Mesenchymal stem cell (in vitro differentiated cells and primary cell): ENCODE results near the gene KRT23.

ENCODE experiments used
- DNase-seq: peaks from one replicate; pipeline ENCODE4 v3.0.0-alpha.2; 2013
- H2AFZ ChIP-seq: one replicate; pipeline ENCODE4 v1.6.1; 2013; ENCODE audit warnings: low read depth, mild to moderate bottlenecking, control low read depth, inconsistent platforms, low read length, moderate library complexity
- H2AK5ac ChIP-seq: 2 replicates; pipeline ENCODE4 v1.6.1; 2013; ENCODE audit warnings: low read length, moderate library complexity, mild to moderate bottlenecking, inconsistent platforms; ENCODE audit not compliant: severe bottlenecking
- H2BK120ac ChIP-seq: one replicate; pipeline ENCODE4 v1.6.1; 2013; ENCODE audit warnings: low read depth, mild to moderate bottlenecking, inconsistent platforms, low read length, moderate library complexity
- H2BK12ac ChIP-seq, 2 experiments: one replicate each; pipeline ENCODE4 v1.6.1; 2013; ENCODE audit warnings: inconsistent platforms in 2 of 2, low read length in 2 of 2, mild to moderate bottlenecking in 2 of 2, moderate library complexity in 2 of 2, control low read depth in 1 of 2
- H2BK15ac ChIP-seq: one replicate; pipeline ENCODE4 v1.6.1; 2013; ENCODE audit warnings: mild to moderate bottlenecking, low read depth, inconsistent platforms; ENCODE audit not compliant: poor library complexity, severe bottlenecking
- H2BK5ac ChIP-seq: 2 replicates; pipeline ENCODE4 v1.6.1; 2013; ENCODE audit warnings: low read depth, mild to moderate bottlenecking, low read length, control low read depth, inconsistent platforms; ENCODE audit not compliant: poor library complexity, severe bottlenecking
- H3K14ac ChIP-seq, 2 experiments: one replicate each; pipeline ENCODE4 v1.6.1; 2013; ENCODE audit warnings: inconsistent platforms in 2 of 2, low read length in 2 of 2, control low read depth in 1 of 2, mild to moderate bottlenecking in 1 of 2, moderate library complexity in 1 of 2
- H3K18ac ChIP-seq, 2 experiments: one replicate each; pipeline ENCODE4 v1.6.1; 2013; ENCODE audit warnings: inconsistent platforms in 2 of 2, low read length in 2 of 2, control low read depth in 1 of 2, low read depth in 1 of 2, mild to moderate bottlenecking in 1 of 2
- H3K23ac ChIP-seq, 2 experiments: one replicate each; pipeline ENCODE4 v1.6.1; 2013; ENCODE audit warnings: inconsistent platforms in 2 of 2, low read length in 2 of 2, mild to moderate bottlenecking in 2 of 2, moderate library complexity in 2 of 2, control low read depth in 1 of 2
- H3K27ac ChIP-seq: 2 replicates; pipeline ENCODE4 v1.5.1; 2013; ENCODE audit warnings: mild to moderate bottlenecking, moderate library complexity, low read length, control low read depth, inconsistent platforms; ENCODE audit not compliant: poor library complexity, severe bottlenecking
- H3K27me3 ChIP-seq, 2 experiments: 2 replicates each; pipeline versions ENCODE4 v1.6.1 to v1.7.0; 2013; ENCODE audit warnings: low read length in 2 of 2, mild to moderate bottlenecking in 2 of 2, moderate library complexity in 2 of 2, control low read depth in 1 of 2, inconsistent platforms in 1 of 2; ENCODE audit not compliant: control insufficient read depth in 1 of 2, insufficient read depth in 1 of 2
- H3K36me3 ChIP-seq, 2 experiments: 2 replicates each; pipeline versions ENCODE4 v1.6.1 to v1.7.0; 2013; ENCODE audit warnings: low read length in 2 of 2, control low read depth in 1 of 2, inconsistent platforms in 1 of 2, low read depth in 1 of 2, mild to moderate bottlenecking in 1 of 2; ENCODE audit not compliant: insufficient read depth in 2 of 2, control insufficient read depth in 1 of 2
- H3K4ac ChIP-seq, 2 experiments: one replicate each; pipeline ENCODE4 v1.6.1; 2013; ENCODE audit warnings: inconsistent platforms in 2 of 2, low read length in 2 of 2, mild to moderate bottlenecking in 2 of 2, moderate library complexity in 2 of 2, control low read depth in 1 of 2, low read depth in 1 of 2
- H3K4me1 ChIP-seq: 2 replicates; pipeline ENCODE4 v1.6.1; 2013; ENCODE audit warnings: low read depth, low read length, control low read depth; ENCODE audit not compliant: control insufficient read depth, insufficient read depth
- H3K4me2 ChIP-seq: 2 replicates; pipeline ENCODE4 v1.6.1; 2013; ENCODE audit warnings: low read length, mild to moderate bottlenecking, inconsistent platforms; ENCODE audit not compliant: poor library complexity, severe bottlenecking
- H3K4me3 ChIP-seq, 2 experiments: 2 replicates each; pipeline versions ENCODE4 v1.5.1 to v1.7.0; 2013; ENCODE audit warnings: low read length in 2 of 2, mild to moderate bottlenecking in 2 of 2, control low read depth in 1 of 2, low read depth in 1 of 2; ENCODE audit not compliant: insufficient read depth in 1 of 2
- H3K79me1 ChIP-seq: replicated peaks from 2 replicates; pipeline ENCODE4 v1.6.1; 2013; ENCODE audit warnings: mild to moderate bottlenecking, control low read depth, low read length, inconsistent platforms; ENCODE audit not compliant: poor library complexity, severe bottlenecking
- H3K9ac ChIP-seq: 2 replicates; pipeline ENCODE4 v1.7.0; 2013; ENCODE audit warnings: mild to moderate bottlenecking, low read length, moderate library complexity
- H3K9me3 ChIP-seq: 2 replicates; pipeline ENCODE4 v1.7.0; 2013; ENCODE audit warnings: mild to moderate bottlenecking, low read length; ENCODE audit not compliant: control insufficient read depth
- H4K8ac ChIP-seq: one replicate; pipeline ENCODE4 v1.6.1; 2013; ENCODE audit warnings: inconsistent platforms, mild to moderate bottlenecking, low read length, moderate library complexity
- H4K91ac ChIP-seq: one replicate; pipeline ENCODE4 v1.6.1; 2013; ENCODE audit warnings: mild to moderate bottlenecking, low read length, inconsistent platforms
- WGBS: methylation state at CpG from one replicate; pipeline ENCODE4 v1.1.7; 2013; ENCODE audit warnings: mixed read lengths; 5-methylcytosine and 5-hydroxymethylcytosine counted together

Gene KRT23

DNA sequence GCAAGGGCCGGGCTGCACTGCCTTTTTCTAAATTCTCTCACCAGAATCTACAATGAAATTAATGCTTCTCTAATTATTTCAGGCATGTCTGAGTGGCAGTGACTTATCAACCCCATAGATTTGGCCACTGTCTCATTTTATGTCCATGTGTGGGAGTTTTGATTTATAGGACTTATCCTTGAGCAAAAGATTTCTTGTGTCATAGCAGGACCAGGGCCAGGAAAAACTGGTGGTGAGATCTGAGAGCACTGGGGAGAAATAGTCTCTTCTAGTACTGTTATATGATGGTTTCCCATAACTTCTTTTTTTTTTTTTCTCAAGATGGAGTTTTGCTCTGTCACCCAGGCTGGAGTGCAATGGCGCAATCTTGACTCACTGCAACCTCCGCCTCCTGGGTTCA, 1.5 kb upstream of the KRT23 start:
- DNase-seq: no peak
- Histone ChIP-seq H3K4me1 (peaks cover 3% of the 10 kb centered on the region), H3K27ac (no peak overlapping the region), H3K79me1 (no peaks in the 10 kb centered on the region), H4K8ac (no peak overlapping the region), H3K4me2 (no peak overlapping the region), H2BK12ac (no peak overlapping the region), H3K18ac (no peak overlapping the region), H3K14ac (no peak overlapping the region), H4K91ac (no peak overlapping the region), H3K9me3 (no peaks in the 10 kb centered on the region), H2BK5ac (no peak overlapping the region), H3K4ac (no peak overlapping the region), H2AFZ (no peak overlapping the region), H3K27me3 (no peaks in the 10 kb centered on the region), H3K36me3 (no peaks in the 10 kb centered on the region), H3K9ac (no peak overlapping the region), H3K4me3 (no peak overlapping the region), H2AK5ac (no peak overlapping the region), H3K23ac (no peak overlapping the region), H2BK15ac (no peak overlapping the region), H2BK120ac (no peak overlapping the region)
- 83% methylated on average over 3 of the region's 3 CpGs for WGBS

DNA sequence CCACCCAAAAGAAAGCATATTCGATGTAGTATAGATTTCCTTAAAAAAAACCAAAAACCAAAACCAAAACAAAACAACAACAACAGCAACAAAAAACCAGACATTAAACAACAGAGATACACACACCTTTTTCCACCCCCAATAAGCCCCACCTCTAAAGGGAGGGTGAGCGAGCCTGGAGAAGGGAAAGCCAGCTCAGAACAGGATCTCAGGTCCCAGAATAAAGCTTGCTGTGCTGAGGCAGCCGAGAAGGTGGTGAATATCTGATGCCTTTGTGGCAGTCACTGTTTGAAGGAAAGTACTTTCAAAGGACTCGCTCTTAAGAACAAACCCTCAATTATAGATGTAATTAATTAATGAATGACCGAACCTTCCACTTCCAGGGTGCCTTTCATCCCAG, 470 bp downstream of the KRT23 start:
- no peak overlapping the region for H3K9ac ChIP-seq
- no peaks in the 10 kb centered on the region for H3K27me3 ChIP-seq
- no peak overlapping the region for H2BK120ac ChIP-seq
- H2BK12ac ChIP-seq: no peak overlapping the region
- H3K14ac ChIP-seq: no peak overlapping the region
- H3K4me3 ChIP-seq: no peak overlapping the region
- no peaks in the 10 kb centered on the region for H3K79me1 ChIP-seq
- no peak overlapping the region for H3K18ac ChIP-seq
- no peak overlapping the region for H3K23ac ChIP-seq
- H2AFZ ChIP-seq: no peak overlapping the region
- DNase-seq: no peak
- peaks cover 3% of the 10 kb centered on the region for H3K4me1 ChIP-seq
- H3K9me3 ChIP-seq: no peaks in the 10 kb centered on the region
- no peak overlapping the region for H3K4ac ChIP-seq
- H4K91ac ChIP-seq: no peak overlapping the region
- no peak overlapping the region for H3K4me2 ChIP-seq
- no peak overlapping the region for H2BK5ac ChIP-seq
- no peak overlapping the region for H4K8ac ChIP-seq
- H3K36me3 ChIP-seq: no peaks in the 10 kb centered on the region
- no peak overlapping the region for H2AK5ac ChIP-seq
- WGBS: 80% methylated on average over 3 of the region's 5 CpGs
- H2BK15ac ChIP-seq: no peak overlapping the region
- H3K27ac ChIP-seq: no peak overlapping the region

DNA sequence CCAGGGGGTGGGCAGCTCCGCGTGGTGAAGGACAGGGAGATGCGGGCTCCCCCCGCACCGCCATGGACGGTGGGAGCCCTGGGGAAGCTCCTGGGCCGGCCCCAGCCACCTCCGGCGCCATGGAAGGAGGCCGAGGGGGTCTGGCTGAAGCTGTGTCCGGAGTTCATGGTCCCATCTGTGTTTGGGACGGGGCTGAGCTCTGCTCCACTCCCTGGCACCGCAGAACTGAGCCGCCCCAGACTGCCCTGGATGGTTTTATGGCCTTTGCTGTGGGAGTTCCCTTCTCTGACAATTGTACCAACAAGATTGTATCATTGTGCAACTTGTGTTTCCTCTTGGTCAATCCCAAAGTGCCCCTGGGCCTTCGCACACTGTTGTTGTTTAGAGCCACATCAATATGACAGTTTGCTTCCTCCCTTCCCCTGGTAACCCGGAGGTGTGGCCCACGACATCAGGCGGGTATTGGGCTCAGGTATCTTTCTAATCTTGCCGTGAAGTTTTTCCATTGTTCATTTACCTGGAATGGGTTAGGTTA, 942 bp downstream of the KRT23 start:
- Histone ChIP-seq H2BK15ac (no peak overlapping the region), H3K4me1 (peaks cover 3% of the 10 kb centered on the region), H2AK5ac (peak overlapping the region; percentile 67), H2BK12ac (no peak overlapping the region), H3K18ac (no peak overlapping the region), H3K9me3 (no peaks in the 10 kb centered on the region), H4K8ac (no peak overlapping the region), H4K91ac (no peak overlapping the region), H3K36me3 (no peaks in the 10 kb centered on the region), H3K4ac (no peak overlapping the region), H2BK120ac (no peak overlapping the region), H3K23ac (no peak overlapping the region), H2BK5ac (no peak overlapping the region), H3K14ac (no peak overlapping the region), H3K9ac (no peak overlapping the region), H3K27me3 (no peaks in the 10 kb centered on the region), H3K4me3 (no peak overlapping the region), H3K4me2 (no peak overlapping the region), H3K79me1 (no peaks in the 10 kb centered on the region), H3K27ac (no peak overlapping the region), H2AFZ (no peak overlapping the region)
- DNase-seq: no peak
- 88% methylated on average over 18 of the region's 19 CpGs for WGBS

DNA sequence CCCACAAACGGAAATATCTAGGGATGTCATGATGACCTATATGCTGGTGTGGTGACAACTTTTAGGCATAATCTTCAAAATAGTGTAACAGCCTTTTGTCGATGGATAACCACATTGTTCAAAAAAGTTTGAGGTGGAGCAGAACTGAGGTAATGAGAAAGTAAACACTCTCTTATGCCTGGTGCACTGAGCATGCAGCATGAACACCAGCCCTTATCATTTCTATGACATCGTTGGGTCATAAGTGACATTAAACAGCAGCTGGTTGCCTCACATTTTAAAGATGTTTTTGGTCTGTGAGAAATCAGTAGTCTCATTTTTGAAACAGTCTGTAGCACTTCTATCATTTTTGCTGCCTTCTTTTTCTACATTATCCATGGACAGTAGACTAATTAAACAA, 1.8 kb downstream of the KRT23 start:
- Histone ChIP-seq H2BK5ac (no peak overlapping the region), H3K4ac (no peak overlapping the region), H3K9ac (no peak overlapping the region), H2BK12ac (no peak overlapping the region), H3K23ac (no peak overlapping the region), H3K27me3 (no peaks in the 10 kb centered on the region), H3K4me2 (no peak overlapping the region), H4K8ac (no peak overlapping the region), H3K4me1 (peaks cover 3% of the 10 kb centered on the region), H2BK15ac (no peak overlapping the region), H3K9me3 (no peaks in the 10 kb centered on the region), H3K79me1 (no peaks in the 10 kb centered on the region), H2AK5ac (no peak overlapping the region), H3K36me3 (no peaks in the 10 kb centered on the region), H3K14ac (no peak overlapping the region), H3K27ac (no peak overlapping the region), H2BK120ac (no peak overlapping the region), H2AFZ (no peak overlapping the region), H3K4me3 (no peak overlapping the region), H4K91ac (no peak overlapping the region), H3K18ac (no peak overlapping the region)
- 94% methylated on average over 3 of the region's 3 CpGs for WGBS
- peak; percentile 31 for DNase-seq
